ENCODE measurements around the gene ASPHD1. TPM values are rescaled to one million over a fixed set of nuclear protein-coding genes. Genes with fewer than 3 reads are reported as not detected.

Gene ASPHD1
- total RNA-seq, 1 donor from 2014 or later: not detected

DNA sequence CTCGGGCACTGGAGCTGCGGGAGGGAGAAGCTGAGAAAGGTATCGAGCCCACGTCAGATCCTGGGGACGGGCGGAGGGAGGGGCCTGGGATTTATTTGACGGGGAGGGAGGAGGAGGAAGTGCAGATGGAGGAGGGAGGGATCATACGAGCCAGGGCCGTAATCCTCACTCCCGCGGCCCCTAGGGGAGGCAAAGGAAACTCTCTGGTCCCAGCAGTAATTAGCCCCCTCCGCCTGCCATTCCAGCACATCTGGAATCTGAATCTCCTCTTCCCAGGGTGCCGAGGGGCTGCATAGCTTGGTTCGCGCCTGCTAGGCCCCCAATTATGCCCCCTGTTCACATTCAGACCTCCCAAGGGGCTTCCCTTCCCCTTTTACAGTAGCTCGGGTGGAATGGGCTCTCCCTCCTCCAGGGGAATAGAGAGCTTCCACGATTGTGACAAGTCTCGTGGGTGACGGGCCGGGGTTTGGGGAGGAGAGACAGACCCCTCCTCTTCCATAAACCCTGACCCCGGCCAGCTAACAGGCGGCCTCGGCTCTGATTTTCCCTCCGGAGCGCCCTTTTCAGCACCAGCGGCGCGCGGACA lies 679 bp upstream of the ASPHD1 start, which contains the start of gene SEZ6L2:
SEZ6L2 (minus strand) TSS at position 35 of the 586 bp plus-strand sequence. CDS start 531 bp downstream, outside the sequence.
- TF ChIP-seq, protein P1, sequence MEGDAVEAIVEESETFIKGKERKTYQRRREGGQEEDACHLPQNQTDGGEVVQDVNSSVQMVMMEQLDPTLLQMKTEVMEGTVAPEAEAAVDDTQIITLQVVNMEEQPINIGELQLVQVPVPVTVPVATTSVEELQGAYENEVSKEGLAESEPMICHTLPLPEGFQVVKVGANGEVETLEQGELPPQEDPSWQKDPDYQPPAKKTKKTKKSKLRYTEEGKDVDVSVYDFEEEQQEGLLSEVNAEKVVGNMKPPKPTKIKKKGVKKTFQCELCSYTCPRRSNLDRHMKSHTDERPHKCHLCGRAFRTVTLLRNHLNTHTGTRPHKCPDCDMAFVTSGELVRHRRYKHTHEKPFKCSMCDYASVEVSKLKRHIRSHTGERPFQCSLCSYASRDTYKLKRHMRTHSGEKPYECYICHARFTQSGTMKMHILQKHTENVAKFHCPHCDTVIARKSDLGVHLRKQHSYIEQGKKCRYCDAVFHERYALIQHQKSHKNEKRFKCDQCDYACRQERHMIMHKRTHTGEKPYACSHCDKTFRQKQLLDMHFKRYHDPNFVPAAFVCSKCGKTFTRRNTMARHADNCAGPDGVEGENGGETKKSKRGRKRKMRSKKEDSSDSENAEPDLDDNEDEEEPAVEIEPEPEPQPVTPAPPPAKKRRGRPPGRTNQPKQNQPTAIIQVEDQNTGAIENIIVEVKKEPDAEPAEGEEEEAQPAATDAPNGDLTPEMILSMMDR (IDR thresholded peaks at IDR 0.05): no peak
- no peak for DNase-seq (ENCODE audit: low spot score in 2 of 2)
- intact Hi-C loops (cut with DNase I): loop anchor here (1.0 kb wide), 2 partner anchors 27 to 36 kb away; partner anchors contain the start of genes CDIPT and KCTD13
- Histone ChIP-seq H3K9me3 (no peaks in the 10 kb centered on the region), H3K4me3 (peak within 1 kb of the TSS; percentile 57 to 77), H3K27me3 (peaks cover 4% of the 10 kb centered on the region), H3K36me3 (no peaks in the 10 kb centered on the region), H3K4me1 (peaks cover 4 to 7% of the 10 kb centered on the region in 2 donors), H3K27ac (no peak within 1 kb of the TSS)

DNA sequence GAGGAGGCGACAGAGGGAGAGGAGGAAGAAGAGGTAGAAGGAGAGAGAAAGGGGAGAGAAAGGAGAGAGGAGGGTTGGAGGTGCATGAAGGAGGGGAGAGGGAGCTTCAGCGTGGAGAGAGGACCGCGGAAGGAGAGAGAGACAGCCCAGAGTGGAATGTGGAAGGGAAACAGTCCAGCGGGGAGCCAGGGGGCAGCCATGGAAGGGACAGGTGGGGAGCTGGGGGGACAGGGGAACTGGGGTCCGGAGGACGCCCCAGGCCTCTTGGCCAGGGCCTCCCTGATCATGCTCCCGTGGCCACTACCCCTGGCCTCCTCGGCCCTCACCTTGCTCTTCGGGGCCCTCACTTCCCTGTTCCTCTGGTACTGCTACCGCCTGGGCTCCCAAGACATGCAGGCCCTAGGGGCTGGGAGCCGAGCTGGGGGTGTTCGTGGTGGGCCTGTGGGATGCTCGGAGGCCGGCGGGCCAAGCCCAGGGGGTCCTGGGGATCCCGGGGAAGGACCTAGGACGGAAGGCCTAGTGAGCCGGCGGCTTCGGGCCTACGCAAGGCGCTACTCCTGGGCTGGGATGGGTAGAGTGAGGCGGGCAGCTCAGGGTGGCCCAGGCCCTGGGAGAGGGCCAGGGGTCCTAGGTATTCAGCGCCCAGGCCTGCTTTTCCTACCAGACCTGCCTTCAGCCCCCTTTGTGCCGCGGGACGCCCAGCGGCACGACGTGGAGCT lies 759 bp downstream of the ASPHD1 start:
- TF ChIP-seq, protein P1 (IDR thresholded peaks at IDR 0.05): no peak
- H3K4me3 ChIP-seq: peak overlapping the region; percentile 57 to 77
- no peaks in the 10 kb centered on the region for H3K36me3 ChIP-seq
- H3K27ac ChIP-seq: no peak overlapping the region
- H3K4me1 ChIP-seq: peaks cover 4 to 7% of the 10 kb centered on the region in 2 donors
- DNase-seq (ENCODE audit: low spot score in 2 of 2): no peak
- intact Hi-C loops (cut with DNase I): loop anchor here (1.0 kb wide), 2 partner anchors 25 to 38 kb away; partner anchors contain the start of genes CDIPT and KCTD13
- peaks cover 4% of the 10 kb centered on the region for H3K27me3 ChIP-seq
- no peaks in the 10 kb centered on the region for H3K9me3 ChIP-seq

DNA sequence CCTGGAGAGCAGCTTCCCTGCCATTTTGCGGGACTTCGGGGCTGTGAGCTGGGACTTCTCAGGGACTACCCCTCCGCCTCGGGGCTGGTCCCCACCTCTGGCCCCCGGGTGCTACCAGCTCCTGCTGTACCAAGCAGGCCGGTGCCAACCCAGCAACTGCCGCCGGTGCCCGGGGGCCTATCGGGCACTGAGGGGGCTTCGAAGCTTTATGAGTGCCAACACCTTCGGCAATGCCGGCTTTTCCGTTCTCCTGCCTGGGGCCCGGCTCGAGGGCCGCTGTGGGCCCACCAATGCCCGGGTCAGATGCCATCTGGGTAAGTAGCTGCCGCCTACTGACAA lies 1.3 kb downstream of the ASPHD1 start:
- peaks cover 4% of the 10 kb centered on the region for H3K27me3 ChIP-seq
- H3K4me3 ChIP-seq: no peak overlapping the region
- intact Hi-C loops (cut with DNase I): no loop called here
- no peak overlapping the region for H3K27ac ChIP-seq
- peaks cover 4 to 7% of the 10 kb centered on the region in 2 donors for H3K4me1 ChIP-seq
- TF ChIP-seq, protein P1 (IDR thresholded peaks at IDR 0.05): no peak
- no peaks in the 10 kb centered on the region for H3K36me3 ChIP-seq
- no peak for DNase-seq (ENCODE audit: low spot score in 2 of 2)
- H3K9me3 ChIP-seq: no peaks in the 10 kb centered on the region

DNA sequence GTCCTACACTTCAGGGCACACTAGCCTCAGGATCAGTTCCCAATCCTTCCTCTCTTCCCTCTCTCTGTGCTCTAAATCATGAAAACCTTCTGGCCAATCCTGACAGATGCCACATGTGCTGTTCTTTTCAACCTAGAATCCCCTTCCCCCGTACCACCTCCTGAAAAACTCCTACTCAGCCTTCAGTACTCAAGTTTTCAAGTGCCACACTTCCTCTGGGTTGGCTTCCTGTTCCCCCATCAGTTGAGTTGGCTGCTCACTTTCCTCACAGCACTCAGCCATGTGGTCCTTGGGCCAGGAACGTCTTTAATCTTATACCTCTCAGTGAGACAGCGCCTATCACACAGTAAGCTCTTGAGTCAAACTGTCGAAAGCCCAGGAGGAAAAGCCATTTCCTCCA lies 3.3 kb downstream of the ASPHD1 start:
- Histone ChIP-seq H3K27me3 (no peaks in the 10 kb centered on the region), H3K4me3 (no peak overlapping the region), H3K36me3 (no peaks in the 10 kb centered on the region), H3K4me1 (peaks cover 4 to 7% of the 10 kb centered on the region in 2 donors), H3K27ac (no peak overlapping the region), H3K9me3 (no peaks in the 10 kb centered on the region)
- intact Hi-C loops (cut with DNase I): no loop called here
- no peak for DNase-seq (ENCODE audit: low spot score in 2 of 2)
- TF ChIP-seq, protein P1 (IDR thresholded peaks at IDR 0.05): no peak

DNA sequence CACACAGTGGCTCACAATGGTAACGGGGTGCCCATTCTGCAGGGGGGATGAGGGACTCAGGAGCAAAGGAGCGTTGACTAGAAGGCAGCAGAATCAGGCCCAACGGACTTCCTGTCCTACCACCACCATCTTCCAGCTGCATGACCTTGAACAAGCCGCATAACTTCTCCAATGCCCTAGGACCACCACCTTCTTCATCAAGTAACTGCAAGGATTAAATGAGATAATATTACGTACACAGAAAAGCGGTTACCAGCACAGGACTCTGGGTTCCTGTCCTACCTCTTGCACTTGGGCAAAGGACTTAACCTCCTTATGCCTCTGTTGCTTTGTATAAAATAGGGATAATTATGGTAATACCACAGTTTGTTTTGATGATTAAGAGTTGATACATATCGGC lies 4.7 kb downstream of the ASPHD1 start:
- H3K36me3 ChIP-seq: no peaks in the 10 kb centered on the region
- DNase-seq (ENCODE audit: low spot score in 2 of 2): no peak
- H3K27me3 ChIP-seq: no peaks in the 10 kb centered on the region
- H3K4me1 ChIP-seq: peaks cover 4 to 7% of the 10 kb centered on the region in 2 donors
- intact Hi-C loops (cut with DNase I): no loop called here
- no peaks in the 10 kb centered on the region for H3K9me3 ChIP-seq
- no peak overlapping the region for H3K27ac ChIP-seq
- TF ChIP-seq, protein P1 (IDR thresholded peaks at IDR 0.05): no peak
- H3K4me3 ChIP-seq: no peak overlapping the region

All from ascending aorta (tissue), 2 donors.